ENCODE results near the gene PAIP2B. TPM values are rescaled to one million over a fixed set of nuclear protein-coding genes. Genes with fewer than 3 reads are reported as not detected.

The PAIP2B gene
- total RNA-seq, 1 experiment from 2014 or later, result 17.7 TPM

GRCh38 chr2:71148506-71149063 lies 78.3 kb downstream of the PAIP2B start:
- no peak for DNase-seq
- no peak overlapping the region for H2AFZ ChIP-seq (ENCODE audit: low read length)
- H3K4me2 ChIP-seq (ENCODE audit: insufficient read depth, insufficient read length, low read length), result no peak overlapping the region
- TF ChIP-seq, protein P1, sequence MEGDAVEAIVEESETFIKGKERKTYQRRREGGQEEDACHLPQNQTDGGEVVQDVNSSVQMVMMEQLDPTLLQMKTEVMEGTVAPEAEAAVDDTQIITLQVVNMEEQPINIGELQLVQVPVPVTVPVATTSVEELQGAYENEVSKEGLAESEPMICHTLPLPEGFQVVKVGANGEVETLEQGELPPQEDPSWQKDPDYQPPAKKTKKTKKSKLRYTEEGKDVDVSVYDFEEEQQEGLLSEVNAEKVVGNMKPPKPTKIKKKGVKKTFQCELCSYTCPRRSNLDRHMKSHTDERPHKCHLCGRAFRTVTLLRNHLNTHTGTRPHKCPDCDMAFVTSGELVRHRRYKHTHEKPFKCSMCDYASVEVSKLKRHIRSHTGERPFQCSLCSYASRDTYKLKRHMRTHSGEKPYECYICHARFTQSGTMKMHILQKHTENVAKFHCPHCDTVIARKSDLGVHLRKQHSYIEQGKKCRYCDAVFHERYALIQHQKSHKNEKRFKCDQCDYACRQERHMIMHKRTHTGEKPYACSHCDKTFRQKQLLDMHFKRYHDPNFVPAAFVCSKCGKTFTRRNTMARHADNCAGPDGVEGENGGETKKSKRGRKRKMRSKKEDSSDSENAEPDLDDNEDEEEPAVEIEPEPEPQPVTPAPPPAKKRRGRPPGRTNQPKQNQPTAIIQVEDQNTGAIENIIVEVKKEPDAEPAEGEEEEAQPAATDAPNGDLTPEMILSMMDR (conservative IDR thresholded peaks at IDR 0.05), result no peak
- H4K8ac ChIP-seq (replicated peaks; ENCODE audit: insufficient read length, low read depth, low read length), result no peak overlapping the region
- no peaks in the 10 kb centered on the region for H3K4me1 ChIP-seq (ENCODE audit: insufficient read depth, low read length)
- H3K4ac ChIP-seq (ENCODE audit: low read depth, low read length), result no peak overlapping the region
- H3K27ac ChIP-seq (ENCODE audit: insufficient read length, low read depth, low read length), result no peak overlapping the region
- H3K4me3 Mint-ChIP-seq, result no peak overlapping the region
- H3K56ac ChIP-seq (ENCODE audit: insufficient read length, low read depth, low read length), result no peak overlapping the region
- no peak overlapping the region for H2BK15ac ChIP-seq (ENCODE audit: low read depth, low read length)
- H3K14ac ChIP-seq (ENCODE audit: insufficient read depth, low read length), result no peak overlapping the region
- no peak overlapping the region for H3K18ac ChIP-seq (ENCODE audit: insufficient read length, low read depth, low read length)
- no peak overlapping the region for H2AK5ac ChIP-seq (ENCODE audit: insufficient read length, low read length)
- H3K23ac ChIP-seq (ENCODE audit: insufficient read length, low read depth, low read length), result no peak overlapping the region
- no peak overlapping the region for H2BK5ac ChIP-seq (ENCODE audit: insufficient read length, low read length)
- H4K20me1 ChIP-seq (ENCODE audit: control insufficient read depth, insufficient read depth, insufficient read length), result no peaks in the 10 kb centered on the region
- H2BK20ac ChIP-seq (ENCODE audit: low read depth, low read length, poor library complexity, severe bottlenecking), result no peak overlapping the region
- H3K27me3 Mint-ChIP-seq (ENCODE audit: low read depth), result no peaks in the 10 kb centered on the region; the same call in 1 of the 2 replicates
- H2BK12ac ChIP-seq (ENCODE audit: insufficient read length, low read depth, low read length), result no peak overlapping the region
- H3K27me3 ChIP-seq (ENCODE audit: insufficient read depth, low read length), result no peaks in the 10 kb centered on the region
- H3K79me1 ChIP-seq (ENCODE audit: insufficient read depth, low read depth, low read length, poor library complexity, severe bottlenecking), result no peaks in the 10 kb centered on the region
- peaks cover 36 to 67% (median 62%) of the 10 kb centered on the region in 3 experiments; a peak in 6 of 7 replicates for H3K36me3 Mint-ChIP-seq (ENCODE audit: insufficient read depth in 1 of 3, low read depth in 3 of 3)
- no CpG with 5 or more reads among the region's 2 CpGs for WGBS (ENCODE audit: extremely low coverage, insufficient read length, low lambda C conversion rate)
- H3K9me3 Mint-ChIP-seq, result no peaks in the 10 kb centered on the region
- H3K79me2 ChIP-seq (ENCODE audit: insufficient read depth, low read length), result no peaks in the 10 kb centered on the region
- no peak overlapping the region for H3K9ac ChIP-seq (ENCODE audit: extremely low read depth, insufficient read length, low read length)
- H3K9me3 ChIP-seq (ENCODE audit: control insufficient read depth, low read depth, low read length), result no peaks in the 10 kb centered on the region
- no peak overlapping the region for H3T11ph ChIP-seq (ENCODE audit: low read length)
- H3K4me1 Mint-ChIP-seq, result peaks cover 0 to 4% of the 10 kb centered on the region in 2 experiments; a peak in 1 of 4 replicates
- no peak overlapping the region for H2BK120ac ChIP-seq (ENCODE audit: low read depth, low read length, poor library complexity, severe bottlenecking)
- no peak overlapping the region for H4K91ac ChIP-seq (ENCODE audit: insufficient read length, low read depth, low read length)
- H3K27ac Mint-ChIP-seq, result peak overlapping the region in 1 of 3 experiments; percentile 8; a peak in 1 of 7 replicates
- no peaks in the 10 kb centered on the region for H3K23me2 ChIP-seq (ENCODE audit: insufficient read length, low read depth, low read length, poor library complexity, severe bottlenecking)
- H4K5ac ChIP-seq (ENCODE audit: insufficient read length, low read depth, low read length), result no peak overlapping the region
